GM10248 (cell line): ENCODE measurements around the gene MAN1A2.

Source experiments
- CTCF ChIA-PET: fragments of 300-600 bp; sonication (Branson Sonifier 250); formaldehyde crosslinking; extraction: SDS; loops from one replicate; lab custom pipeline; 2021; ENCODE audit warnings: antibody characterized with exemption; lab: Yijun Ruan, JAX
- POLR2A ChIA-PET: fragments of 350-650 bp; sonication (Branson Sonifier 250); formaldehyde crosslinking; extraction: SDS; loops from one replicate; lab custom pipeline; 2020; ENCODE audit warnings: antibody characterized with exemption; lab: Yijun Ruan, JAX
- DNase-seq: peaks from one replicate; pipeline ENCODE4 v3.0.0; 2012; ENCODE audit errors: extremely low spot score
- TF ChIP-seq, protein P1 (sequence below): IDR thresholded peaks from 2 replicates; pipeline ENCODE4 v1.5.1; 2012; ENCODE audit warnings: mild to moderate bottlenecking, low read depth; ENCODE audit errors: extremely low read depth, missing control alignments, control extremely low read depth

The MAN1A2 gene

DNA sequence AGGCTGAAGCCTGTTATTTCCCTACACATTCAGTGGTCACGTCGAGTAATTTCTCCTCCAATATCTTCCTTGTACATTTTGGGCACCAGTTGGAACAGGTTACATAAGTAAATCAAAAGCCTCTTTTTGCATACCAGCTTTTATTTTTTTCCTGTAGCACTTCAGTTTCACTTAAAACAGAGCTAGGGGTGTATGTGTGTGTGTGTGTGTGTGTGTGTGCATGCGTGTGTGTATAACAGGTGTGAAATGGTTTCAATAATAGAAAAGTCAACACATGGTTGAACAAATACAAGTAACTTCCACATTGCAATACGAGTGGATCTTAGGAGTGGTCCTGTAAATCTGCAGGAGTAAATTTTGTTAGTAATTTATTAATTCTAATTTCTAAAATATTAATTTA, 3.0 kb upstream of the MAN1A2 start:
- TF ChIP-seq, protein P1, sequence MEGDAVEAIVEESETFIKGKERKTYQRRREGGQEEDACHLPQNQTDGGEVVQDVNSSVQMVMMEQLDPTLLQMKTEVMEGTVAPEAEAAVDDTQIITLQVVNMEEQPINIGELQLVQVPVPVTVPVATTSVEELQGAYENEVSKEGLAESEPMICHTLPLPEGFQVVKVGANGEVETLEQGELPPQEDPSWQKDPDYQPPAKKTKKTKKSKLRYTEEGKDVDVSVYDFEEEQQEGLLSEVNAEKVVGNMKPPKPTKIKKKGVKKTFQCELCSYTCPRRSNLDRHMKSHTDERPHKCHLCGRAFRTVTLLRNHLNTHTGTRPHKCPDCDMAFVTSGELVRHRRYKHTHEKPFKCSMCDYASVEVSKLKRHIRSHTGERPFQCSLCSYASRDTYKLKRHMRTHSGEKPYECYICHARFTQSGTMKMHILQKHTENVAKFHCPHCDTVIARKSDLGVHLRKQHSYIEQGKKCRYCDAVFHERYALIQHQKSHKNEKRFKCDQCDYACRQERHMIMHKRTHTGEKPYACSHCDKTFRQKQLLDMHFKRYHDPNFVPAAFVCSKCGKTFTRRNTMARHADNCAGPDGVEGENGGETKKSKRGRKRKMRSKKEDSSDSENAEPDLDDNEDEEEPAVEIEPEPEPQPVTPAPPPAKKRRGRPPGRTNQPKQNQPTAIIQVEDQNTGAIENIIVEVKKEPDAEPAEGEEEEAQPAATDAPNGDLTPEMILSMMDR, result no peak
- DNase-seq, result no peak
- POLR2A ChIA-PET, result no interaction called here
- CTCF ChIA-PET, result no interaction called here

- ChIA-PET CTCF (no interaction called here), POLR2A (no interaction called here)
- DNase-seq, result no peak
- TF ChIP-seq, protein P1, result no peak
These were observed 1.7 kb upstream of the MAN1A2 start for GRCh38 chr1:117365350-117366176.

DNA sequence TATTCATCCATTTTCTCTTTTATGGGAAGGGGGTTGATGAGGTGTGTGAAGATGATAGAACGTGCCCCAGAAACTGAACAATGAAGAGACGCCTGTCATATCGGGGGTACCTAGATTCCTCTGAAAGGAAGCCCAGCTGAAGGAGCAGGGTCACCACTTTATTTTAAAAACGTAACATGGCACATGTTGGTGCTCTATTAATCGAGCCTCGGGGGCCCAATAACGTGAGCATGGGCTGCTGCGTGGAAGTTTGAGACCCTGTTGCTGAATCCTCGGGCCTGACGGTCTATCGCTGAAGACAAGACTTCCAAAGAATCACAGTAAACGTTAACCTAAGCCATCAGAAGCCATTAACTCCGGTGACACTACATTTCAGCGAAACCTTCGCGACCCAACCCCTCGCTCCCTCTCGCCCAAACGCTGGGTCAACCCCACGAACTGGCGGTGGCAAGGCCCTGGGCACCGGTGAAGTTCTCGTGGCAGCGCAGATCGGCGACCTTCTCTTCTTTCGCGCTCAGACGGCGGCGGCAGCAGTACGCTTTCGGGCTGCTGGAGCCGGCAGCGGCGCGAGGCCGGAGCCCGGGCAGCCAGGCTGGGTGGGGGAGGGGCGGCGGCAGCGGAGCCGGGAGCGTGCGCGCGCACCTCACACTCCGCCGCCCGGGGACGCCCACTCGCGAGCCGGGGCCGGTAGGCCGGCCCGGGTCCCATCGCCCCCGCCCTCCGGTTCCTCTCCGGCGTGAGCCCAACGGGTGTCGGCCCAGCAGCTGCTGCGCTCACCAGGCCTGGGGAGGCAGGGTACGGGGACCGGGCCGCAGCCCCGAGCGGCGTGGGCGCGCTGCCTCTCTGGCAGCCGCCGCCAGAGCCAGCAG, 838 bp upstream of the MAN1A2 start:
- ChIA-PET CTCF (no interaction called here), POLR2A (interaction anchor here (0.6 to 0.9 kb wide), 2 partner anchors 32 to 477 kb away, joined by 3 read pairs; no protein-coding TSS in a partner anchor)
- peak; percentile 89 for DNase-seq
- TF ChIP-seq, protein P1, result no peak

- CTCF ChIA-PET, result interaction anchor here (1.3 kb wide), 1 partner anchor 9 kb away, joined by 6 read pairs; no protein-coding TSS in a partner anchor
- TF ChIP-seq, protein P1, result no peak
- POLR2A ChIA-PET, result no interaction called here
- no peak for DNase-seq
These were observed 1.2 kb downstream of the MAN1A2 start for GRCh38 chr1:117368116-117369108.

DNA sequence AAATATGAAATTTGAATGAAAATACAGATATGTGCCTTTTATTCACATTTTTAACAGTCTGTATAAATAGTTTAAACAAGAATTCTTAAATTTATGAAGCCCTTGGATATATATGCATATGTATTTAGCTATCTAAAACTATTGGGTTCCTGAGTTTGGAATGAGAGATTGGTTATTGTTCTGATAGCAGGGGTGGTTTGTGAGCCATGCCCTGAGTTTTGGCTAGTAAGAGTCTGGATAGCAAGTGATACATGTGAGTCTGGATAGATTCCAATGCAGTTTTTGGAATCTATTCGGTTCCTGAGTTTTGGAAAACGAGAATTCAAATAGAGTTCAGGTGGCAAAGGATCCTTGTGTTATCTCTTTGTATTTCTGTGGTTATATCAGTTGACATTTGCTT, 2.8 kb downstream of the MAN1A2 start:
- ChIA-PET CTCF (interaction anchor here (1.2 to 1.3 kb wide), 2 partner anchors 22 to 164 kb away, joined by 3 to 4 read pairs; no protein-coding TSS in a partner anchor), POLR2A (no interaction called here)
- no peak for DNase-seq
- TF ChIP-seq, protein P1, result no peak

DNA sequence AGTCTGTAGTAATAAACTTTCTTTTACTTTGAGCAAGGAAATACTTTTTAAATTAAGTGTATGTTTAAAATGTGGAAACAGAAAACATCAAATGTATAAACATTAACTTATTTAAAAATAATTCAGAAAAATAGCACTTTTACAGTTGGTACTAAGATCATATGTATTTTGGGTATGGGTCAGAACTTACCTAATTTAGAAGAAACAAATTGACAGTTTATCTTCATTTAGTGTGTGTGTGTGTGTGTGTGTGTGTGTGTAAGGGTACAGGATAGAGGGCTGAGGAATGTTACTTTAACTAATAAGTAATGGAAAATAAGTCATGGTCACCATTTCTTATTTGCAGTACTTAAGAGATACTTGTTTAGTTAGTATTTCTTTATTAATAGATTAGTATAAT, 3.3 kb downstream of the MAN1A2 start:
- ChIA-PET POLR2A (no interaction called here), CTCF (interaction anchor here (1.2 kb wide), 1 partner anchor 164 kb away, joined by 3 read pairs; no protein-coding TSS in a partner anchor)
- no peak for DNase-seq
- TF ChIP-seq, protein P1, result no peak
